HG03280 (cell line): Measurements from ENCODE around the gene RSPO3.
"Not testable (repeated sequence)": the region's sequence is repeated elsewhere in the genome, so short reads cannot be mapped to it uniquely, and the experiment has no call there.

Experiments used
- ATAC-seq: cut with Tn5 transposase; IDR thresholded peaks from one replicate; pipeline ENCODE4 v1.9.1; 2021; ENCODE audit warnings: mild to moderate bottlenecking, moderate library complexity; ENCODE audit not compliant: unreplicated experiment

RSPO3 gene

DNA sequence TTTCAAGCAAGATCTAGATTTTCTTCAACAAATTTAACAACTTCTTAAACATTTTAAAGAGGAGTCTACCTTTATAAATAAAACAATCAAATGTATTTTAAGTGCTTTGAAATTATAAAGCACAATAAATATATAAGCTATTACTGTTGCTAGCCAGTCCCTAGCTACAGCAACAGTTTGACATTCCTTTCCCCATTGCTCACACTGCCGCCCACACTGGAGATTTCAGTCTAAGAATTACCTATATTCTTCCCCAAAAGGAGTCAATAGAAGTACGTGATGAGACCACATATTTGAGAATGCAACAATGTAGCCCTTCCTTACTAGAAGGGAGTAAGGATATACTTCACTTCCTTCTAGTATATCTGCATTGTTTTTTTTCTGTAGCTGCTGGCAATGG, 82.8 kb downstream of the RSPO3 start:
- no peak for ATAC-seq

DNA sequence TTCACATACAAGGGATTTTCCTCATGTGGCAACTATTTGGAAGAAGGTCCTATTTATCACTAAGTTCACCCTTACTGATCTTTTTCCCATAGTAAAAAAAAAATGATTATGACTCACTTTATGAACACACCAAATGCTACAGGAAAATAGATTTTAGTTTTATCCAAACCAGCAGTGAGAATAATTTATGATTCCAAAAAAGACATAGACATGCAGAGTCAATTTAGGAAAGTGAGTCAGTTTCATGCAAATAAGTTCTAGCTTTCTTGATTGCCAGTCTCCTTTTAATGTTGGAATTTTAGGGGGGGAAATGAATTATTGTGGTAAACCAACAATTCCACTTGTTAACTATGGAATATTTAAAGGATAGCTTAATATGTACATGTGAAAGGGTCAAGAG, 84.2 kb downstream of the RSPO3 start:
- ATAC-seq: no peak

DNA sequence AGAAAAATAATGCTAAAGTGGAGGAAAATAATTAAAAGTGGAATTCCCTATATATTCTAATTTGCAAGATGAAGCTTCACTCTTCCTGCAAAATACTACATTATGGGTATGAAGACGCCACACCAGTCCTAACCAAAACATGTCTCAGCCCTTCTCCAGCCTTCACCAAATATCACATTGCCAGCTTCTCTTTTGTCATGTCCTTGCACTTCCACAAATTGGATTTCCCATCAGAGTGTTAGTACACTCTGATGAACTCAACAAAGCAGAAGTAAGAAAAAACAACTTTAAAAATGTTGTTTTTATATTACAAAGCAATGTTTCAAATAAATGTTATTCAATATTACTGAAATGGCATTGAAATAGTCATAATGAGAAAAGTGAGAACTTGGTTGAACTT, 85.8 kb downstream of the RSPO3 start:
- no peak for ATAC-seq

DNA sequence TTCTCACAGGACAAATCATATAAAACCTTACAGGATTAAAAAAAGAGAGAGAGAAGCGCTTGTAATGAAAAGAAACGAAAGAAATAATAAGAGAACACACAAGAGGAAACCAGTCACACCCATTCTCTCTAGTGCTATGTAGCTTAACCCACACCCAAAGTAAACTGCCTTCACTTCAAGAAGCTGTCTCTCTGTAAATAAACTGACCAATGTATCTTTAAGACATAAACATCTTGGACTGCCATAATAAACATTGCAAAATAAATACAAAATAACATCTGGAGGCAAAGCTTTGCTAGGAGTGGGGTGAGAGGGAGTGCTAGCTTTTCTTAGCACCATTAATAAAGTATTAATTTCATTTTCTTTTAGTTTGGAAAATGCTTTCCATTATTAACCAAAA, 86.6 kb downstream of the RSPO3 start:
- ATAC-seq: no peak

DNA sequence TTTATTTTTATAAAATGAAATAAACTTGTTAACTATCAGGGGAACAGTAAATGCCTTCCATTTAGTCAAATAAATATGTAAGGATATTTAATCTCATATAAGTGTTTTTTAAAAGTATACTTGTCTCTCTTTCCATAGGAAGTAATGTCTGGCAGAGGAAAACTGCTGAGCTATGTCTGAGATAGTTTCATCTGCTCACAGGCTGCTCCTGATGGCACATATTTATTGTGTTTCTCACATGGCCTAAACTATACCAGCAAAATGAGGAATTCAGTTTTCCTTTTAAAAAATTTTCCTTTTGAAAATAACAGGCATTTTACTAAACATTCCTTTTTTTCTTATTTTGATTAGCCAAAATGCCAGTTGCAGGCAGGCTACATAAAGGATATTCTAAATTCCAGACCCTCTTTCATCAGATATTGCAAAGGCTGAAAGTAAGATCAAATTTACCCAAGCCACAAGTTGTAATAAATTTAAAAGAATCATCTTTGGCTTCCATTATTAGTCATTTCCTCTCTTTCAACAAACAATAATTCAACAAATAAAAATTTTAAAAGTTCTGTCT, 88.1 kb downstream of the RSPO3 start:
- ATAC-seq: no peak

DNA sequence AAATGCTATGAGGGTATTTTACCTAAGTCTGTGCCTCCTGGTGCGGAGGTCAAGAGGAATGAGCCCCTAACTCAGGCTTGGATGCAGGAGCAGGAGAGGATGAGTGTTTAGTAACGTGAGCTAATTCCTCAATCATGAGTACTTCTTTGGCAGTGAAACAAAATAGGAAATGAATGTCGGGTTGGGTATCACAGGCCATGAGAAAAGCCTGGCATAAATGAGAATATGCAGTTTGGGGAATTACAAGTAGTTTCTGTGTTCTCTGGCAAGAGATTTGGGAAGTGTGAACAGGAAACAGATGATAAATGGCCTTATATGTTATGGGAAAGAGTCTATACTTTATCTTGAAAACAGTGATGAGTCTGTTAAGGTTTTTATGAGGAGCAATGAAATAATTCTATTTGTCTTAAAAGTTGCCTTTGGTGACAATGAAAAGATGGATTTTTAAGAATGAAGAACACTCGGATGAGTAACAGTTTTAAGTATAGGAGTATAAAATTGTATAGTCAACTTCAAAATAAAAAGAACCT, 89.2 kb downstream of the RSPO3 start:
- no peak for ATAC-seq

DNA sequence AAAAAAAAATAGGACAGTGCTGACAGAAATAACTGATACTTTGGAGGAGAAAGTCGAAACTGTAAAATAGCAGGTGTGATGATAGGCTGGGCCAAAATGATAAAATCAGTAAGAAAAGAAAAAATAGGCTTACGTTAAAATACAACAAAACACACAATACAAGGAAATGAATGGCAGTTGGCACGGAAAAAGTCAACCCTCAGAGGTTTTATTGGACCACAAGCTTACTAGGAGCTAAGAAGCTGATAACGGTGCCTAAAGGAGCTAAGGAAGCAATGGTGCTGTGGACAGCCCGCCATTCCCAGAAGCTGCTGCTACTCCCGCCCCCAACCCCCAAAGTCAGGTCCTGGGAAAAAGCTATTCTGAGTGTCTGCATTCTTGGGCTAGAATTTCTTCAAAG, 92.3 kb downstream of the RSPO3 start:
- no peak for ATAC-seq

DNA sequence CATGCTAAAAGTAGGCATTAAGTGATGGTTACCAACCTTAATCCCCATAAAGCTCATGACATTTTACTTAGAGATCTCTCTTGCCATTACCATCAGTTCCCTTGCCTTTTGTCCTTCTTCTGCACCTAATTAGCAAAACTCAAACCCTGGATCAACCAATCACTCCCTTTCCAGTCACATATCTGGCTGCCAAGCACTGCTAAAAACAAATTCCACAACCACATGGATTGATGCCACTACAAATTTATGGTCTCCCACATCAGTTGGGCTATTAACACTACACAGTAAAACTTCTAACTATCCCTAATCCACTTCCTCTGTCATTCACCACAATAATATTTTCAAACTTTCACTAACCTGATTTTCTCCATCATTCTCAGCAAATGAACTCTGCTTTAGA, 93.9 kb downstream of the RSPO3 start:
- no peak for ATAC-seq

DNA sequence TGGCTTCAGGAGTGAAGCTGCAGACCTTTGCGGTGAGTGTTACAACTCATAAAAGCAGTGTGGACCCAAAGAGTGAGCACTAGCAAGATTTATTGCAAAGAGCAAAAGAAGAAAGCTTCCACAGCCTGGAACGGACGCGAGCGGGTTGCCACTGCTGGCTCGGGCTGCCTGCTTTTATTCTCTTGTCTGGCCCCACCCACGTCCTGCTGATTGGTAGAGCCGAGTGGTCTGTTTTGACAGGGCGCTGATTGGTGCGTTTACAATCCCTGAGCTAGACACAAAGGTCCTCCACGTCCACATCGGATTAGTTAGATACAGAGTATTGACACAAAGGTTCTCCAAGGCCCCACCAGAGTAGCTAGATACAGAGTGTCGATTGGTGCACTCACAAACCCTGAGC, 95.6 kb downstream of the RSPO3 start:
- ATAC-seq: not testable (repeated sequence)

DNA sequence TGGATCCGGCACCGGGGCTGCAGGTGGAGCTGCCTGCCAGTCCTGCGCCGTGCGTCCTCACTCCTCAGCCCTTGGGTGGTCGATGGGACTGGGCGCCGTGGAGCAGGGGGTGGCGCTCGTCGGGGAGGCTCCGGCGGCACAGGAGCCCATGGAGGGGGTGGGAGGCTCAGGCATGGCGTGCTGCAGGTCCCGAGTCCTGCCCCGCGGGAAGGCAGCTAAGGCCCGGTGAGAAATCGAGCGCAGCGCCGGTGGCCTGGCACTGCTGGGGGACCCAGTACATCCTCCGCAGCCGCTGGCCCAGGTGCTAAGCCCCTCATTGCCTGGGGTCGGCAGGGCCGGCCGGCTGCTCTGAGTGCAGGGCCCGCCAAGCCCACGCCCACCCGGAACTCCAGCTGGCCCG, 96.1 kb downstream of the RSPO3 start:
- not testable (repeated sequence) for ATAC-seq

DNA sequence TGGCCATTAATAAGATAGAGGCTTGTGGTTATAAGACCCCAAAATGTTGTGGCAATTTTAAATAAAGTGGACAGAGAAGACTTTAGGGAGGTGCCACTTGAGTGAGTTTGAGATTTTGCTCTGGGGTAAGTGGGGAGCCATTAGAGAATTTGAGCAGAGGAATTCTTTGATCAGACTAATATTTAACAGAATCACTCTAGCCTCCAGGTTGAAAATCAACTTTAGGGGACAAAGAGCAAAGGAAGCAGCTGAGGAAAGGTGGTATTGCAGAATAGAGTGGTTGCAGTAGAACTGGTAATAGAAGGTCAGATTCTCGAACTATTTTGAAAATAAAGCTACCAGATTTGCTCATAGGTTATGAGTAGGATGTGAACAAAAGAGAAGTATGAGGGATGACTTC, 97.5 kb downstream of the RSPO3 start:
- ATAC-seq: no peak

DNA sequence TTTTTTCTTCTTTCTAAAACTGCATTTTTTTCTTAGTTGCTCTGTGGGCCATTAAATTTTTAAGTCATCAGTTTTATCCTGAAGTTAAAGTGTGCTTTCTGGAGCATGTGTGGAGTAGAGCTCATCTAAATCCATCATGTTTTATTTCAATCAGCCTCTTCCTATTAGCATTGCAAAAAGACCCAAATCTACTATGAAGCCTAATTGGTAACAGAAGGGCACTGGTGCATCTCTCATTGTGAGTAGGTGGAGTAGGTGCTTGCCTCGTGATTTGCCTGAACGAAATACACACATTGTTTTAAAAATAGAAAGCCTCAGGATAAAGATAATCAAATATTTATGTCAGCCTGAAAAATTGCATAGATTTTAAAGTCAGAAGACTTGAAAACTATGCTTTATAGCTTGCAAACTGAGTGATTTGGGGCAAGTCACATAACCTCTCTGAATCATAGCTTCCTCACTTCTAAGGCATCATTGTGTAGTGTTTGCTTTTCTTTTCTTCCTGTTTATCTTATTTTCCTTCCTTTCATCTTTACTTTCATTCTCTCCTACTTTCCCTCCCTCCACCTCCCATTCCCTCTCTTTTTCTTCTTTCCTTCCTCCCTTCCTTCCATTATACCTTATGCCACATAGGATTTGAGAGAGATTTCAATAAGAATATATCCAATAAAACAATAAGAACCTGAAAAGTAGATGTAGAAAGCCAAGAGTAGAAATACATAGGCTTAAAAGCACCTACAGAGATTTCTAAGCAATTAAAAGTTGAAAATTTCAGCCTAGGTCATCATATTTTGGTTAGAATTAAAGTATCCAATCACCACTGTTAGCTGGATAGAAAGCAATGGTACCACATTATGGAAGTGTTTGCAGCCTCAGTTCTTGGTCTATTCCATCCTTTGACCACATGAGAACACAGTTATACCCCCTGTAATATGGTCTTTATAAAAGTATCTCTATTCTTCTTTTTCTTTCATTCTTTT, 98.6 kb downstream of the RSPO3 start:
- ATAC-seq: no peak

DNA sequence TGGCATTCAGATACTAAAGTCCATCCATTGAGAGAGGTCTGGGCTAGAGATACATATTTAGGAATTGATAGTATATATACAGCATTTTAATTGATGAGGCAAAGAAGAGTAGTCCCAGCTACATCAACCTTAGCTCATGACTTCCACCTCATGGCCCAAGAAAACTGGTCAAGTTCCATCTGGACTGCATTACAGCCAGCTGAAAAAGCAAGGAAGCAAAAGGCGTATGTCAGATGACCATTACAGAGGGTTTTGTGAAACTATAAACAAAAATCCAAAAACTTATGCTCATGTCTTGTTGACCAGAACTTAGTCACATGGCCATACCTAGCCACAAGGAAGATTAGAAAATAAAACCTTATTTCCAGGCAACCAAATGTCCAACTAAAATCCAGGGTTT, 101.4 kb downstream of the RSPO3 start:
- no peak for ATAC-seq

DNA sequence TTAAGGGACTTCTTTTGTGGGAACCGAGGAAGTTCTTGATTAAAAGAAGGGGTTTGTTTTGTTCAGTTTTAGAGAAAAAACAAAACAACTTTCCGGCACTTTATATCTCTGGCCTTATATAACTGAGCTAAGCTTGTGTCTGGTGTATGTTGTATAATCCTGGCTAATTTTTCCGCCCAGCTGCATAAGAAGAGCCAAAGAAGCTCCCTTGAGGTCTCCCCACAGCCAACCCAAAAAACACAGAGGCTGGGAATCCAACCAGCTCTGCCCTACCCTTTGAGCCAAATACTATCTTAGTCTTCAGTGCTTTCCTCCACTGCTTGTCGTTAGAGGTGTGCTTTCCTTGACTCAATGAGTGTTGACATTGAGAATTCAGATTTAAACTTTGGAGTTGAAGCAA, 102.7 kb downstream of the RSPO3 start:
- ATAC-seq: no peak

DNA sequence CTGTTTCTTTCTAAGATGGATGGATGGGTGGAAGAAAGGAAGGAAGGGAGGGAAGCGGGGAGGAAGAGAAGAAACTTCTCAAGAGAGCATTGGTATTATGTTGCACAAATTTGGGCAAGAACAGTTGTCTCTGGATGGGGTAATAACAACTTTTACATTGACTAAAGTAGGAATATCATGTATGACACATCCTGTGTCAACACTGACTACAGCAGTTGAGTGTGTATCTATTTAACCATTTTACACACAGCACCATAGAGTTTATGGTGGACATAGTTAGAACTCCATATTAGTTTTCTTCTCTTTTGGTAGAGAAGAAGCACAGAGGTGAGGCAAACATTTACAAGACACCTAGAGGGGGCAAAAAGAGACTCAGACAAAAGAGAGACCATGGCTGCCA, 103.9 kb downstream of the RSPO3 start:
- no peak for ATAC-seq

DNA sequence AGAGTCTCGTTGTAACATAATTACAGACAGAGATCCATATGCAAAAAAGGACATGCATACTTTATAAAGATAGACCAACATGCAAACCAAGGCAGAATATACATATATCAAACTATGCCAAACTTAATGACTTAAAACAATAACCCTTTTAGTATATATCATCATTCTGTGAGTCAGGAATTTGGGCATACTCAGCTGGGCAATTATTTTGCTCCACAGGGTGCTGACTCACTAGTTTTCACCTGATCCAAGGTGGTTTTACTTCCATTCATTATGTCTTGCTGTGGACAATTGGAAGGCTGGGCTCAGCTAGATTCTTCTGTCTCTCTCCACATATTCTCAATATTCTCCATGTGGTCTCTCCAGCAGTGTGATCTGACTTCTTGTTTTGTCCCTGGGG, 107.0 kb downstream of the RSPO3 start:
- no peak for ATAC-seq

DNA sequence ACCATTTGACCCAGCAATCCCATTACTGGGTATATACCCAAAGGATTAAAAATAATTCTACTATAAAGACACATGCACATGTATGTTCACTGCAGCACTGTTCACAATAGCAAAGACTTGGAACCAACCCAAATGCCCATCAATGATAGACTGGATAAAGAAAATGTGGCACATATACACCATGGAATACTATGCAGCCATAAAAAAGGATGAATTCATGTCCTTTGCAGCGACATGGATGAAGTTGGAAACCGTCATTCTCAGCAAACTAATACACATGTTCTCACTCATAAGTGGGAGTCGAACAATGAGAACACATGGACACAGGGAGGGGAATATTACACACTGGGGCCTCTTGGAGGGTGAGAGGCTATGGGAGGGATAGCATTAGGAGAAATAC, 115.3 kb downstream of the RSPO3 start:
- not testable (repeated sequence) for ATAC-seq

DNA sequence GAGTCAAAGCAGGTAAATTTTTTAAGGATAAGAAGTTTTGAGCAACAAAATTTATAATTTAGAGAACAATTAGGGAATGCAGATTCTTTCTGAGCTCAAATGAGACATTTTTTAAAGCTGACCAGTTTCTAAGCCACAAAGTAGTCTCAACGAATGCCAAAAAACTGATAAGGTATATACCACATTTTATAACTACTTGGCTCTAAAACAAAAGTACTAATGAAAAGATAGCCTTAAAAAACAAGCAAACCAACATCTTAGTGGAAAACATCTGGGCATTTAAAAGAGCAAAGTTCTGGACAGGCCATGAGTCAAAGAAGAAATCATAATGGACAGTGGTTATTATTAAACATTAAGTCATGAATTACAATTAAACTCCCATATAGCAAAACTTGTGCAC, 125.0 kb downstream of the RSPO3 start:
- no peak for ATAC-seq
